OCI-LY1 (cell line): ENCODE data around the gene MINDY4.

Experiments used
- H2AFZ ChIP-seq: fragments of 200-600 bp; sonication (generic), shearing (Covaris generic); 2 replicates; pipeline ENCODE4 v1.6.0; 2014; ENCODE audit warnings: antibody characterized with exemption, mild to moderate bottlenecking, low read length
- H3F3A ChIP-seq: fragments of 200-600 bp; sonication (generic), shearing (Covaris generic); 2 replicates; pipeline ENCODE4 v1.6.0; 2014; ENCODE audit warnings: mild to moderate bottlenecking, antibody characterized with exemption, low read length, moderate library complexity; ENCODE audit not compliant: insufficient read depth
- H3K27ac ChIP-seq: fragments of 200-600 bp; sonication (generic); 2 replicates; pipeline ENCODE4 v1.5.1; 2014; ENCODE audit warnings: low read length, mixed run types, mild to moderate bottlenecking, low read depth; ENCODE audit not compliant: poor library complexity, severe bottlenecking
- H3K27me3 ChIP-seq: fragments of 200-600 bp; sonication (generic); 2 replicates; pipeline ENCODE4 v1.6.0; 2014; ENCODE audit warnings: antibody characterized with exemption, mild to moderate bottlenecking, low read length, moderate library complexity; ENCODE audit not compliant: insufficient read depth
- H3K36me3 ChIP-seq: fragments of 200-600 bp; sonication (generic); 2 replicates; pipeline ENCODE4 v1.6.1; 2014; ENCODE audit warnings: mild to moderate bottlenecking, antibody characterized with exemption, low read length, moderate library complexity, mixed read lengths; ENCODE audit not compliant: insufficient read depth
- H3K4me1 ChIP-seq: fragments of 200-600 bp; sonication (generic); 2 replicates; pipeline ENCODE4 v1.5.1; 2014; ENCODE audit warnings: mild to moderate bottlenecking, low read length, moderate library complexity; ENCODE audit not compliant: insufficient read depth, severe bottlenecking
- H3K4me2 ChIP-seq: fragments of 200-600 bp; sonication (generic), shearing (Covaris generic); 2 replicates; pipeline ENCODE4 v1.6.1; 2014; ENCODE audit warnings: low read length
- H3K4me3 ChIP-seq: fragments of 200-600 bp; sonication (generic); 2 replicates; pipeline ENCODE4 v1.5.1; 2014; ENCODE audit warnings: low read length, low read depth, mild to moderate bottlenecking, mixed read lengths; ENCODE audit not compliant: poor library complexity, severe bottlenecking
- H3K79me2 ChIP-seq: fragments of 200-600 bp; shearing (Covaris generic); 2 replicates; pipeline ENCODE4 v1.6.1; 2016; ENCODE audit warnings: mixed run types, low read length, mixed read lengths; ENCODE audit not compliant: insufficient read depth
- H3K9ac ChIP-seq: fragments of 200-600 bp; sonication (generic), shearing (Covaris generic); 2 replicates; pipeline ENCODE4 v1.6.1; 2014; ENCODE audit warnings: mild to moderate bottlenecking, low read length, mixed read lengths
- H3K9me2 ChIP-seq: fragments of 200-600 bp; sonication (generic), shearing (Covaris generic); 2 replicates; pipeline ENCODE4 v1.6.1; 2014; ENCODE audit warnings: low read depth, mild to moderate bottlenecking, low read length, mixed read lengths
- H3K9me3 ChIP-seq: fragments of 200-600 bp; shearing (Covaris generic); 2 replicates; pipeline ENCODE4 v1.6.1; 2014; ENCODE audit warnings: low read length, mixed read lengths
- H4K20me1 ChIP-seq: fragments of 200-600 bp; sonication (generic), shearing (Covaris generic); 2 replicates; pipeline ENCODE4 v1.6.0; 2016; ENCODE audit warnings: mild to moderate bottlenecking, low read length; ENCODE audit not compliant: insufficient read depth
- CTCF ChIP-seq: fragments of 200-600 bp; sonication (generic), shearing (Covaris generic); IDR thresholded peaks from 2 replicates; pipeline ENCODE4 v1.5.1; 2017; ENCODE audit warnings: mild to moderate bottlenecking, antibody characterized with exemption, low read length, moderate library complexity, mixed read lengths
- EZH2 ChIP-seq: fragments of 200-600 bp; sonication (generic), shearing (Covaris generic); IDR thresholded peaks from 2 replicates; pipeline ENCODE4 v1.8.0; 2017; ENCODE audit warnings: borderline replicate concordance, mixed run types, mild to moderate bottlenecking, antibody characterized with exemption, low read length, moderate library complexity, mixed read lengths

MINDY4 gene

GRCh38 chr7:30862995-30863705 is 91.9 kb downstream of the MINDY4 start:
- H3K4me2 ChIP-seq: no peak overlapping the region

GRCh38 chr7:30863706-30864035 is 92.5 kb downstream of the MINDY4 start:
- Histone ChIP-seq H3K9me2 (no peaks in the 10 kb centered on the region), H3K27me3 (peaks cover 10% of the 10 kb centered on the region), H3F3A (no peaks in the 10 kb centered on the region), H3K36me3 (no peaks in the 10 kb centered on the region), H3K9me3 (no peaks in the 10 kb centered on the region), H3K9ac (no peak overlapping the region), H2AFZ (no peak overlapping the region), H4K20me1 (no peaks in the 10 kb centered on the region), H3K27ac (no peak overlapping the region), H3K4me3 (no peak overlapping the region), H3K4me1 (no peaks in the 10 kb centered on the region), H3K4me2 (no peak overlapping the region), H3K79me2 (no peaks in the 10 kb centered on the region)
- TF ChIP-seq CTCF: no peak

More at GRCh38 chr7:30862995-30863705, 91.9 kb downstream of the MINDY4 start:
- Histone ChIP-seq H3K36me3 (no peaks in the 10 kb centered on the region), H3K4me3 (no peak overlapping the region), H3K9me3 (no peaks in the 10 kb centered on the region), H3K9me2 (no peaks in the 10 kb centered on the region), H3K9ac (no peak overlapping the region), H2AFZ (no peak overlapping the region), H3F3A (no peaks in the 10 kb centered on the region), H3K4me1 (no peaks in the 10 kb centered on the region), H3K79me2 (no peaks in the 10 kb centered on the region), H3K27me3 (peaks cover 11% of the 10 kb centered on the region), H4K20me1 (no peaks in the 10 kb centered on the region), H3K27ac (no peak overlapping the region)
- TF ChIP-seq EZH2 (no peak), CTCF (no peak)

DNA sequence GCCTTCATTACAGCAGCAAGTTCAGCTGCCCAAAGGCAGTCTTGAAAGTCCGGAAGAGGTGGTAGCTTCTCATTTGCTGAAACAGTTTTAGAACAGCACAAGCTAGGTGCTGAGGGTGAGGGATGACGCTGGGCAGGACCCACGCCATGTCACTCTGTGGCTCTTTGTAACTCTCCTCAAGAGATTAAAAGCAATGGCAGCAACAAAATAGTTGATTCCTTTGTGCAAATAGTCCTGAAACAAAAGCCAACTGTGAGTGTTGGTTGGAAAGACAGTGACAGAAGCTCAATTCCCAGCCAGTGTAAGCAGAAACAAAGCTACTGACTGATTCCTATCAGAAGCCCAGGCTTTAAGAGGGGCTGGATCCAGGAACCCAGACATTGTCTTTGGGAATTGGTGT is 92.9 kb downstream of the MINDY4 start:
- Histone ChIP-seq H3K27me3 (peaks cover 6% of the 10 kb centered on the region), H2AFZ (no peak overlapping the region), H3K9me3 (no peaks in the 10 kb centered on the region), H3F3A (no peaks in the 10 kb centered on the region), H4K20me1 (no peaks in the 10 kb centered on the region), H3K4me1 (no peaks in the 10 kb centered on the region), H3K9me2 (no peaks in the 10 kb centered on the region), H3K4me2 (no peak overlapping the region), H3K9ac (no peak overlapping the region), H3K4me3 (no peak overlapping the region), H3K79me2 (no peaks in the 10 kb centered on the region), H3K27ac (no peak overlapping the region), H3K36me3 (no peaks in the 10 kb centered on the region)
- TF ChIP-seq CTCF: no peak
- TF ChIP-seq EZH2: no peak
